ENCODE data around the gene PTH1R. TPM values are rescaled to one million over a fixed set of nuclear protein-coding genes. Genes with fewer than 3 reads are reported as not detected.

The PTH1R gene
- total RNA-seq, 1 experiment from 2014 or later: 0.32 TPM

DNA sequence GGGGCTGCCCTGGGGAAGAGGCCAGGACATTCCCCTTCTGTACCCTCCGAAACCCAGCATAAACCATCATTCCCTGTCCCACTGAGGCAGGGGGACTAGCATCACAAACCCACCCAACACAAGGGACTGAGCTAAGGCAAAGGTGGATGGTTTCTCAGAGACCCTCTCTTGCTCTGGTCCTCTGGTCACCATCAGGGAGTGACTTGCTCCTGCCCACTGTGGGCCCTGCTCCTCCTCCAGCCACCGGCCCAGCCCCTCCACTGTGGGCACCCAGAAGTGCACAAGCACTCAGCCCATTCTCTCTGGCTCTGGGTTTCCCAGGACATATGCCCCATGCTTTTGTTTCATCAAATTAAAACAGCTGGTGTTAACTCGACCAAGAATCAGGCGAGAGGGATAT is 44.9 kb downstream of the PTH1R start:
- H2AFZ ChIP-seq (ENCODE audit: low read depth, low read length, poor library complexity, severe bottlenecking): no peak overlapping the region
- H3K79me2 ChIP-seq (ENCODE audit: insufficient read depth, low read length): peaks cover 24% of the 10 kb centered on the region; the same call in 1 of the 2 replicates
- H3K27ac ChIP-seq (ENCODE audit: low read depth, low read length): no peak overlapping the region
- no peaks in the 10 kb centered on the region for H4K20me1 ChIP-seq (ENCODE audit: insufficient read depth)
- DNase-seq (ENCODE audit: low read depth, low spot score) (no peak), ATAC-seq (no peak)
- ChIA-PET CTCF (interaction anchor here (1.2 to 2.7 kb wide), 3 partner anchors 9 to 402 kb away, joined by 3 to 16 read pairs (median 3); no protein-coding TSS in a partner anchor), RAD21 (ENCODE audit: low non-redundant PET in 1 of 2, low total read pairs in 2 of 2, uncharacterized antibody in 2 of 2, unreplicated experiment in 2 of 2) (no interaction called here), POLR2A (no interaction called here)
- peaks cover 34 to 64% of the 10 kb centered on the region in 2 experiments for H3K36me3 ChIP-seq (ENCODE audit: control insufficient read depth in 1 of 2, insufficient read depth in 2 of 2, low read length in 2 of 2)
- no peaks in the 10 kb centered on the region for H3K9me3 ChIP-seq (ENCODE audit: control insufficient read depth in 1 of 2, insufficient read depth in 1 of 2, low read depth in 1 of 2, low read length in 2 of 2)
- no peaks in the 10 kb centered on the region for H3K4me1 ChIP-seq (ENCODE audit: control insufficient read depth in 1 of 2, insufficient read depth in 2 of 2, low read length in 2 of 2)
- no peak for TF ChIP-seq YY1 (IDR thresholded peaks at IDR 0.05; ENCODE audit: extremely low read depth, insufficient replicate concordance, low read depth, low read length)
- no peak for TF ChIP-seq EZH2phosphoT487 (IDR thresholded peaks at IDR 0.05; ENCODE audit: borderline replicate concordance)
- TF ChIP-seq JUND (IDR thresholded peaks at IDR 0.05): no peak
- TF ChIP-seq POLR2AphosphoS5 (IDR thresholded peaks at IDR 0.05; ENCODE audit: low read depth, low read length): no peak
- no peak for TF ChIP-seq SP1 (IDR thresholded peaks at IDR 0.05; ENCODE audit: low read depth)
- no peak for TF ChIP-seq CEBPB (IDR thresholded peaks at IDR 0.05; ENCODE audit: low read depth)
- TF ChIP-seq, protein P1, sequence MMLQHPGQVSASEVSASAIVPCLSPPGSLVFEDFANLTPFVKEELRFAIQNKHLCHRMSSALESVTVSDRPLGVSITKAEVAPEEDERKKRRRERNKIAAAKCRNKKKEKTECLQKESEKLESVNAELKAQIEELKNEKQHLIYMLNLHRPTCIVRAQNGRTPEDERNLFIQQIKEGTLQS (IDR thresholded peaks at IDR 0.05): no peak
- TF ChIP-seq, protein P2, sequence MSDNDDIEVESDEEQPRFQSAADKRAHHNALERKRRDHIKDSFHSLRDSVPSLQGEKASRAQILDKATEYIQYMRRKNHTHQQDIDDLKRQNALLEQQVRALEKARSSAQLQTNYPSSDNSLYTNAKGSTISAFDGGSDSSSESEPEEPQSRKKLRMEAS (IDR thresholded peaks at IDR 0.05): no peak
- TF ChIP-seq FOSL1 (IDR thresholded peaks at IDR 0.05; ENCODE audit: low read depth): no peak
- no peak for TF ChIP-seq CBX3 (IDR thresholded peaks at IDR 0.05; ENCODE audit: low read depth)
- TF ChIP-seq TCF7L2 (IDR thresholded peaks at IDR 0.05; ENCODE audit: borderline replicate concordance, extremely low read depth, insufficient read depth, insufficient read length): no peak
- TF ChIP-seq ZFX (IDR thresholded peaks at IDR 0.05): no peak
- TF ChIP-seq, protein P3, sequence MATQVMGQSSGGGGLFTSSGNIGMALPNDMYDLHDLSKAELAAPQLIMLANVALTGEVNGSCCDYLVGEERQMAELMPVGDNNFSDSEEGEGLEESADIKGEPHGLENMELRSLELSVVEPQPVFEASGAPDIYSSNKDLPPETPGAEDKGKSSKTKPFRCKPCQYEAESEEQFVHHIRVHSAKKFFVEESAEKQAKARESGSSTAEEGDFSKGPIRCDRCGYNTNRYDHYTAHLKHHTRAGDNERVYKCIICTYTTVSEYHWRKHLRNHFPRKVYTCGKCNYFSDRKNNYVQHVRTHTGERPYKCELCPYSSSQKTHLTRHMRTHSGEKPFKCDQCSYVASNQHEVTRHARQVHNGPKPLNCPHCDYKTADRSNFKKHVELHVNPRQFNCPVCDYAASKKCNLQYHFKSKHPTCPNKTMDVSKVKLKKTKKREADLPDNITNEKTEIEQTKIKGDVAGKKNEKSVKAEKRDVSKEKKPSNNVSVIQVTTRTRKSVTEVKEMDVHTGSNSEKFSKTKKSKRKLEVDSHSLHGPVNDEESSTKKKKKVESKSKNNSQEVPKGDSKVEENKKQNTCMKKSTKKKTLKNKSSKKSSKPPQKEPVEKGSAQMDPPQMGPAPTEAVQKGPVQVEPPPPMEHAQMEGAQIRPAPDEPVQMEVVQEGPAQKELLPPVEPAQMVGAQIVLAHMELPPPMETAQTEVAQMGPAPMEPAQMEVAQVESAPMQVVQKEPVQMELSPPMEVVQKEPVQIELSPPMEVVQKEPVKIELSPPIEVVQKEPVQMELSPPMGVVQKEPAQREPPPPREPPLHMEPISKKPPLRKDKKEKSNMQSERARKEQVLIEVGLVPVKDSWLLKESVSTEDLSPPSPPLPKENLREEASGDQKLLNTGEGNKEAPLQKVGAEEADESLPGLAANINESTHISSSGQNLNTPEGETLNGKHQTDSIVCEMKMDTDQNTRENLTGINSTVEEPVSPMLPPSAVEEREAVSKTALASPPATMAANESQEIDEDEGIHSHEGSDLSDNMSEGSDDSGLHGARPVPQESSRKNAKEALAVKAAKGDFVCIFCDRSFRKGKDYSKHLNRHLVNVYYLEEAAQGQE (IDR thresholded peaks at IDR 0.05; ENCODE audit: low read depth): no peak
- TF ChIP-seq POLR2A (IDR thresholded peaks at IDR 0.05; ENCODE audit: borderline replicate concordance, extremely low read depth, insufficient read depth, insufficient read length): no peak
- no peaks in the 10 kb centered on the region for H3K9me2 ChIP-seq (ENCODE audit: insufficient read depth)
- no TSS peak for BruUV-seq (replicated peaks)
- intact Hi-C loops (cut with micrococcal nuclease): loop anchor here (5.0 kb wide), 1 partner anchor 400 kb away; no protein-coding TSS in a partner anchor
- no peak overlapping the region for H3K4me3 ChIP-seq (replicated peaks in 1 of 2; ENCODE audit: low read depth in 1 of 2, low read length in 2 of 2)
- H3K9ac ChIP-seq (ENCODE audit: low read length): no peak overlapping the region
- H3K4me2 ChIP-seq (ENCODE audit: low read length): no peak overlapping the region
- no peaks in the 10 kb centered on the region for H3K27me3 ChIP-seq (ENCODE audit: insufficient read depth, low read length)

Data from HCT116 (cell line).